NCI-H226 (cell line): ENCODE measurements around the gene TBX15.
A peak's percentile ranks its signal among the peaks of the same experiment; 100 is the strongest.

Experiments used
- DNase-seq: peaks from one replicate; pipeline ENCODE4 v3.0.0-alpha.2; 2015

The TBX15 gene

GRCh38 chr1:118877668-118878396, 110.3 kb downstream of the TBX15 start:
- DNase-seq = no peak

- DNase-seq = peak; percentile 6
These were observed 116.5 kb downstream of the TBX15 start for GRCh38 chr1:118871582-118872171.

- no peak for DNase-seq
These were observed 119.8 kb downstream of the TBX15 start for GRCh38 chr1:118868387-118868786.

GRCh38 chr1:118866330-118866729, 121.8 kb downstream of the TBX15 start:
- no peak for DNase-seq

- no peak for DNase-seq
These were observed 124.5 kb downstream of the TBX15 start for GRCh38 chr1:118863688-118864087.

- DNase-seq = no peak
These were observed 125.4 kb downstream of the TBX15 start for GRCh38 chr1:118862755-118863154.

- no peak for DNase-seq
These were observed 126.9 kb downstream of the TBX15 start for GRCh38 chr1:118861216-118861615.

- DNase-seq = no peak
These were observed 128.1 kb downstream of the TBX15 start for GRCh38 chr1:118859999-118860398.

GRCh38 chr1:118846443-118846842, 141.7 kb downstream of the TBX15 start:
- no peak for DNase-seq

GRCh38 chr1:118842452-118843201, 145.5 kb downstream of the TBX15 start:
- no peak for DNase-seq

- no peak for DNase-seq
These were observed 146.6 kb downstream of the TBX15 start for GRCh38 chr1:118841521-118841920.
